Astrocyte (in vitro differentiated cells and primary cell): ENCODE results near the gene ABLIM2. TPM values are rescaled to one million over a fixed set of nuclear protein-coding genes. Genes with fewer than 3 reads are reported as not detected.

ENCODE experiments used
- DNase-seq: peaks from one replicate; pipeline ENCODE4 v3.0.0-alpha.2; 2010; ENCODE audit warnings: low read depth
- FAIRE-seq: peaks from 2 replicates; lab custom pipeline; 2011; peaks lifted over from hg19 to GRCh38; lab: Jason Lieb, UNC
- H2AFZ ChIP-seq: 2 replicates; pipeline ENCODE4 v1.6.0; 2012; ENCODE audit warnings: low read depth, low read length, inconsistent platforms
- H3K27ac ChIP-seq: 2 replicates; pipeline ENCODE4 v1.5.1; 2011; ENCODE audit warnings: low read depth, low read length, inconsistent platforms
- H3K27me3 ChIP-seq: 2 replicates; pipeline ENCODE4 v1.6.0; 2011; ENCODE audit warnings: low read length, inconsistent platforms; ENCODE audit not compliant: insufficient read depth
- H3K36me3 ChIP-seq: 2 replicates; pipeline ENCODE4 v1.5.1; 2011; ENCODE audit warnings: low read length, inconsistent platforms; ENCODE audit not compliant: insufficient read depth
- H3K4me1 ChIP-seq: 2 replicates; pipeline ENCODE4 v1.5.1; 2011; ENCODE audit warnings: low read length, inconsistent platforms; ENCODE audit not compliant: insufficient read depth
- H3K4me2 ChIP-seq: 2 replicates; pipeline ENCODE4 v1.6.0; 2012; ENCODE audit warnings: low read length, inconsistent platforms
- H3K4me3 ChIP-seq: 2 replicates; pipeline ENCODE4 v1.5.1; 2011; ENCODE audit warnings: low read depth, mild to moderate bottlenecking, low read length, inconsistent platforms; ENCODE audit not compliant: insufficient read depth
- H3K79me2 ChIP-seq: 2 replicates; pipeline ENCODE4 v1.6.0; 2012; ENCODE audit warnings: mild to moderate bottlenecking, low read length, inconsistent platforms; ENCODE audit not compliant: insufficient read depth
- H3K9ac ChIP-seq: 2 replicates; pipeline ENCODE4 v1.6.0; 2012; ENCODE audit warnings: mild to moderate bottlenecking, low read length, inconsistent platforms
- H3K9me3 ChIP-seq: 2 replicates; pipeline ENCODE4 v1.5.1; 2012; ENCODE audit warnings: low read depth, mild to moderate bottlenecking, low read length, inconsistent platforms; ENCODE audit not compliant: insufficient read depth
- H4K20me1 ChIP-seq: 2 replicates; pipeline ENCODE4 v1.6.0; 2012; ENCODE audit warnings: low read length, inconsistent platforms; ENCODE audit not compliant: insufficient read depth
- H3K27ac Mint-ChIP-seq: one replicate; pipeline ENCODE4 v1.8.0; 2021; ENCODE audit warnings: mild to moderate bottlenecking, mixed read lengths; ENCODE audit not compliant: unreplicated experiment
- H3K27me3 Mint-ChIP-seq: one replicate; pipeline ENCODE4 v1.8.0; 2021; ENCODE audit warnings: low read depth, mixed read lengths; ENCODE audit not compliant: unreplicated experiment
- H3K36me3 Mint-ChIP-seq: one replicate; pipeline ENCODE4 v1.8.0; 2021; ENCODE audit warnings: low read depth, mixed read lengths; ENCODE audit not compliant: unreplicated experiment
- H3K4me1 Mint-ChIP-seq: one replicate; pipeline ENCODE4 v1.8.0; 2021; ENCODE audit warnings: low read depth, mixed read lengths; ENCODE audit not compliant: unreplicated experiment
- H3K4me3 Mint-ChIP-seq: one replicate; pipeline ENCODE4 v1.8.0; 2021; ENCODE audit warnings: mild to moderate bottlenecking, moderate library complexity, mixed read lengths; ENCODE audit not compliant: unreplicated experiment
- H3K9me3 Mint-ChIP-seq: one replicate; pipeline ENCODE4 v1.8.0; 2021; ENCODE audit warnings: mild to moderate bottlenecking, mixed read lengths; ENCODE audit not compliant: unreplicated experiment
- EZH2 ChIP-seq: IDR thresholded peaks from 2 replicates; pipeline ENCODE4 v1.6.1; 2012; ENCODE audit warnings: mild to moderate bottlenecking, low read length, inconsistent platforms; ENCODE audit not compliant: insufficient read depth
- total RNA-seq: library from RNA; stranded (reverse); gene quantifications from 2 replicates; pipeline ENCODE4 v1.2.1, GENCODE V29; 2021
- TF ChIP-seq, protein P1 (sequence below): IDR thresholded peaks from 2 replicates; pipeline ENCODE4 v1.5.1; 2011; ENCODE audit warnings: low read depth, mild to moderate bottlenecking, inconsistent platforms, low read length, moderate library complexity; ENCODE audit not compliant: insufficient read depth

ABLIM2 gene
- total RNA-seq, 1 donor from 2014 or later, result 0.50 TPM

GRCh38 chr4:7943211-7943610 is 215.4 kb downstream of the ABLIM2 start:
- no peak overlapping the region for H3K4me3 ChIP-seq
- Mint-ChIP-seq H3K36me3 (no peaks in the 10 kb centered on the region), H3K9me3 (no peaks in the 10 kb centered on the region), H3K27me3 (peaks cover 4% of the 10 kb centered on the region), H3K4me3 (no peak overlapping the region), H3K27ac (no peak overlapping the region), H3K4me1 (peaks cover 11% of the 10 kb centered on the region)
- no peak overlapping the region for H3K27ac ChIP-seq
- no peak overlapping the region for H3K4me2 ChIP-seq
- peaks cover 15% of the 10 kb centered on the region for H3K79me2 ChIP-seq
- DNase-seq (no peak), FAIRE-seq (no peak)
- no peak overlapping the region for H3K9ac ChIP-seq
- peaks cover 8% of the 10 kb centered on the region for H4K20me1 ChIP-seq
- H3K36me3 ChIP-seq, result no peaks in the 10 kb centered on the region
- H3K9me3 ChIP-seq, result no peaks in the 10 kb centered on the region
- no peak overlapping the region for H2AFZ ChIP-seq
- H3K27me3 ChIP-seq, result no peaks in the 10 kb centered on the region
- TF ChIP-seq EZH2, result no peak
- TF ChIP-seq, protein P1, sequence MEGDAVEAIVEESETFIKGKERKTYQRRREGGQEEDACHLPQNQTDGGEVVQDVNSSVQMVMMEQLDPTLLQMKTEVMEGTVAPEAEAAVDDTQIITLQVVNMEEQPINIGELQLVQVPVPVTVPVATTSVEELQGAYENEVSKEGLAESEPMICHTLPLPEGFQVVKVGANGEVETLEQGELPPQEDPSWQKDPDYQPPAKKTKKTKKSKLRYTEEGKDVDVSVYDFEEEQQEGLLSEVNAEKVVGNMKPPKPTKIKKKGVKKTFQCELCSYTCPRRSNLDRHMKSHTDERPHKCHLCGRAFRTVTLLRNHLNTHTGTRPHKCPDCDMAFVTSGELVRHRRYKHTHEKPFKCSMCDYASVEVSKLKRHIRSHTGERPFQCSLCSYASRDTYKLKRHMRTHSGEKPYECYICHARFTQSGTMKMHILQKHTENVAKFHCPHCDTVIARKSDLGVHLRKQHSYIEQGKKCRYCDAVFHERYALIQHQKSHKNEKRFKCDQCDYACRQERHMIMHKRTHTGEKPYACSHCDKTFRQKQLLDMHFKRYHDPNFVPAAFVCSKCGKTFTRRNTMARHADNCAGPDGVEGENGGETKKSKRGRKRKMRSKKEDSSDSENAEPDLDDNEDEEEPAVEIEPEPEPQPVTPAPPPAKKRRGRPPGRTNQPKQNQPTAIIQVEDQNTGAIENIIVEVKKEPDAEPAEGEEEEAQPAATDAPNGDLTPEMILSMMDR, result no peak
- H3K4me1 ChIP-seq, result peaks cover 8% of the 10 kb centered on the region

GRCh38 chr4:7941965-7942496 is 216.6 kb downstream of the ABLIM2 start:
- Histone ChIP-seq H3K9ac (no peak overlapping the region), H3K27me3 (no peaks in the 10 kb centered on the region), H3K4me1 (peaks cover 12% of the 10 kb centered on the region), H3K79me2 (peaks cover 26% of the 10 kb centered on the region), H3K27ac (no peak overlapping the region), H3K9me3 (no peaks in the 10 kb centered on the region), H3K36me3 (no peaks in the 10 kb centered on the region), H2AFZ (no peak overlapping the region), H3K4me3 (no peak overlapping the region), H4K20me1 (peaks cover 20% of the 10 kb centered on the region), H3K4me2 (no peak overlapping the region)
- Mint-ChIP-seq H3K27me3 (peaks cover 2% of the 10 kb centered on the region), H3K36me3 (peaks cover 3% of the 10 kb centered on the region), H3K4me3 (peak overlapping the region; percentile 28), H3K27ac (no peak overlapping the region), H3K4me1 (peaks cover 17% of the 10 kb centered on the region), H3K9me3 (no peaks in the 10 kb centered on the region)
- TF ChIP-seq, protein P1, result no peak
- TF ChIP-seq EZH2, result no peak
- FAIRE-seq (no peak), DNase-seq (no peak)
